CD14-positive monocyte (primary cell): Measurements from ENCODE around the gene OR2AJ1. TPM values are rescaled to one million over a fixed set of nuclear protein-coding genes. Genes with fewer than 3 reads are reported as not detected.

Experiments
- DNase-seq, 3 donors: peaks; one replicate each; pipeline ENCODE4 v3.0.0-alpha.2; 2011 to 2022
- H2AFZ ChIP-seq: 2 replicates; pipeline ENCODE4 v1.6.0; 2012; ENCODE audit warnings: mild to moderate bottlenecking, low read depth, low read length, inconsistent platforms; ENCODE audit not compliant: insufficient read depth, poor library complexity, severe bottlenecking
- H3K27ac ChIP-seq, 2 donors: 1 replicate in 1 of 2; 2 replicates in 1 of 2; pipeline ENCODE4 v1.5.1; 2012 to 2013; ENCODE audit warnings: low read length in 2 of 2, control low read depth in 1 of 2, inconsistent platforms in 1 of 2, low read depth in 1 of 2, mild to moderate bottlenecking in 1 of 2
- H3K27me3 ChIP-seq, 2 donors: one replicate each; pipeline versions ENCODE4 v1.6.0 to v1.6.1; 2011 to 2013; ENCODE audit warnings: low read length in 2 of 2; ENCODE audit not compliant: control insufficient read depth in 2 of 2, insufficient read depth in 2 of 2
- H3K36me3 ChIP-seq, 2 donors: replicated peaks in 1 of 2; 1 replicate in 1 of 2; 2 replicates in 1 of 2; pipeline versions ENCODE4 v1.5.1 to v1.6.1; 2012 to 2013; ENCODE audit warnings: low read length in 2 of 2, control low read depth in 1 of 2, inconsistent platforms in 1 of 2, mild to moderate bottlenecking in 1 of 2; ENCODE audit not compliant: insufficient read depth in 2 of 2, control insufficient read depth in 1 of 2
- H3K4me1 ChIP-seq, 2 donors: 1 replicate in 1 of 2; 2 replicates in 1 of 2; pipeline versions ENCODE4 v1.5.1 to v1.6.1; 2012 to 2013; ENCODE audit warnings: low read length in 2 of 2, control low read depth in 1 of 2, inconsistent platforms in 1 of 2, mild to moderate bottlenecking in 1 of 2, moderate library complexity in 1 of 2; ENCODE audit not compliant: insufficient read depth in 2 of 2, control insufficient read depth in 1 of 2
- H3K4me2 ChIP-seq: replicated peaks from 2 replicates; pipeline ENCODE3; 2012; ENCODE audit warnings: low read length, moderate library complexity, mild to moderate bottlenecking; ENCODE audit not compliant: poor library complexity, severe bottlenecking; ENCODE audit errors: extremely low read depth
- H3K4me3 ChIP-seq, 3 experiments: fragments of 200-600 bp in 1 of 3; sonication (generic) in 1 of 3; replicated peaks in 1 of 3; 1 replicate in 2 of 3; 2 replicates in 1 of 3; pipeline ENCODE4 v1.5.1; 2011 to 2013; ENCODE audit warnings: low read length in 3 of 3, mild to moderate bottlenecking in 3 of 3, control low read depth in 2 of 3, low read depth in 2 of 3, inconsistent platforms in 1 of 3, moderate library complexity in 1 of 3
- H3K79me2 ChIP-seq: 2 replicates; pipeline ENCODE4 v1.6.0; 2012; ENCODE audit warnings: mild to moderate bottlenecking, control low read depth, inconsistent platforms, low read length, moderate library complexity; ENCODE audit not compliant: insufficient read depth
- H3K9ac ChIP-seq: 2 replicates; pipeline ENCODE4 v1.6.0; 2017; ENCODE audit warnings: low read length, mild to moderate bottlenecking; ENCODE audit not compliant: insufficient read depth, poor library complexity, severe bottlenecking
- H3K9me3 ChIP-seq, 2 donors: replicated peaks in 1 of 2; 1 replicate in 1 of 2; 2 replicates in 1 of 2; pipeline versions ENCODE4 v1.5.1 to v1.6.1; 2012 to 2013; ENCODE audit warnings: low read length in 2 of 2, control low read depth in 1 of 2; ENCODE audit not compliant: control insufficient read depth in 1 of 2, insufficient read depth in 1 of 2
- H4K20me1 ChIP-seq: 2 replicates; pipeline ENCODE4 v1.6.0; 2012; ENCODE audit warnings: mild to moderate bottlenecking, low read length, control low read depth, moderate library complexity; ENCODE audit not compliant: insufficient read depth
- H3K27ac Mint-ChIP-seq, 7 donors: one replicate each; pipeline ENCODE4 v1.8.0; 2020; ENCODE audit warnings: mild to moderate bottlenecking in 7 of 7, mixed read lengths in 7 of 7, moderate library complexity in 6 of 7, inconsistent platforms in 2 of 7
- H3K27me3 Mint-ChIP-seq, 3 donors: one replicate each; pipeline ENCODE4 v1.8.0; 2021 to 2022; ENCODE audit warnings: low read depth in 3 of 3, mild to moderate bottlenecking in 3 of 3, mixed read lengths in 3 of 3, moderate library complexity in 3 of 3, inconsistent platforms in 1 of 3
- H3K36me3 Mint-ChIP-seq, 2 donors: one replicate each; pipeline ENCODE4 v1.8.0; 2020; ENCODE audit warnings: mixed read lengths in 2 of 2, inconsistent platforms in 1 of 2, mild to moderate bottlenecking in 1 of 2
- H3K4me1 Mint-ChIP-seq: one replicate; pipeline ENCODE4 v1.8.0; 2020; ENCODE audit warnings: mild to moderate bottlenecking, mixed read lengths
- H3K4me3 Mint-ChIP-seq, 2 donors: one replicate each; pipeline ENCODE4 v1.8.0; 2020; ENCODE audit warnings: mild to moderate bottlenecking in 2 of 2, mixed read lengths in 2 of 2, moderate library complexity in 1 of 2
- H3K9me3 Mint-ChIP-seq, 7 donors: one replicate each; pipeline ENCODE4 v1.8.0; 2020 to 2022; ENCODE audit warnings: mixed read lengths in 7 of 7, mild to moderate bottlenecking in 6 of 7, moderate library complexity in 6 of 7, inconsistent platforms in 2 of 7
- WGBS: methylation state at CpG from one replicate; pipeline ENCODE4 v1.1.5; 2013; ENCODE audit warnings: missing lambda C conversion rate; ENCODE audit not compliant: insufficient coverage; 5-methylcytosine and 5-hydroxymethylcytosine counted together
- intact Hi-C, 2 donors: fragments of 100-400 bp; cut with micrococcal nuclease; formaldehyde crosslinking; loops; one replicate each; pipeline versions ENCODE4 v1.15.0 to v1.15.1; 2023
- polyA plus RNA-seq, 3 donors: library from polyadenylated mRNA; depleted of rRNA in 1 of 3; unstranded in 2 of 3; stranded (reverse) in 1 of 3; fragments of 300-500 nt in 2 of 3; fragments of >200 nt in 1 of 3; fragmentation: Illumina TruSeq in 2 of 3; gene quantifications; 1 replicate in 2 of 3; 2 replicates in 1 of 3; pipeline ENCODE4 v1.2.3, GENCODE V29; 2012 to 2021
- TF ChIP-seq, protein P1 (sequence below): fragments of 200-600 bp; IDR thresholded peaks from one replicate; pipeline ENCODE4 v1.8.0; 2022; ENCODE audit warnings: antibody characterized with exemption, mild to moderate bottlenecking

OR2AJ1 gene
- polyA plus RNA-seq, 3 donors = not detected

DNA sequence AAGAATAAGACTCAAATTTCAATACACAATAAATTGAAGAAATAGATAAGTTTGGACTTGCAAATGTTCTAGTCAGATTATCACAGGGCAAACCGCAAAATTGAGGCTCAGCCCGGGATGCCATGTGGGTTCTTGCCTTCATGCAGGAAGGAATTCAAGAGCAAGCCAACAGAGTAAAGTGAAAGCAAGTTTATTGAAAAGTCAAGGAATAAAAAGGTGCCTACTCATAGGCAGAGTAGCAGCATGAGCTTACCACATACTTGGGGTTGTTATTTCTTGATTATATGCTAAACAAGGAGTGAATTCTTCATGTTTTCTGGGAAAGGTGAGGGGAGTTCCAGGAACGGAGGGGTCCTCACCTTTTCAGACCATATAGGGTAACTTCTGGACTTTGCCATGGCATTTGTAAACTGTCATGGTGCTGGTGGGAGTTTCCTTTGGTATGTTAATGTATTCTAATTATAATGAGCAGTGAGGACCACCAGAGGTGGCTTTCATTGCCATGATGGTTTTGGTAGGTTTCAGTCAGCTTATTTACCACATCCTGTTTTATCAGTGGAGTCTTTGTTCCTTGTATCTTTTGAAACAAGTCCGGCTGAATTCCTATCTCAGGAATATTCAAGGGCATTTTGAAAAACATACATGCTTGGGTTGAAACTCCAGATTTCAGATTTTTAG lies 38.4 kb downstream of the OR2AJ1 start:
- no peaks in the 10 kb centered on the region for H3K9me3 ChIP-seq
- H3K9ac ChIP-seq = no peak overlapping the region
- H3K4me3 ChIP-seq = no peak overlapping the region
- no peak overlapping the region for H3K27ac ChIP-seq
- 0% methylated on average over 2 of the region's 4 CpGs for WGBS
- no peak overlapping the region for H2AFZ ChIP-seq
- TF ChIP-seq, protein P1, sequence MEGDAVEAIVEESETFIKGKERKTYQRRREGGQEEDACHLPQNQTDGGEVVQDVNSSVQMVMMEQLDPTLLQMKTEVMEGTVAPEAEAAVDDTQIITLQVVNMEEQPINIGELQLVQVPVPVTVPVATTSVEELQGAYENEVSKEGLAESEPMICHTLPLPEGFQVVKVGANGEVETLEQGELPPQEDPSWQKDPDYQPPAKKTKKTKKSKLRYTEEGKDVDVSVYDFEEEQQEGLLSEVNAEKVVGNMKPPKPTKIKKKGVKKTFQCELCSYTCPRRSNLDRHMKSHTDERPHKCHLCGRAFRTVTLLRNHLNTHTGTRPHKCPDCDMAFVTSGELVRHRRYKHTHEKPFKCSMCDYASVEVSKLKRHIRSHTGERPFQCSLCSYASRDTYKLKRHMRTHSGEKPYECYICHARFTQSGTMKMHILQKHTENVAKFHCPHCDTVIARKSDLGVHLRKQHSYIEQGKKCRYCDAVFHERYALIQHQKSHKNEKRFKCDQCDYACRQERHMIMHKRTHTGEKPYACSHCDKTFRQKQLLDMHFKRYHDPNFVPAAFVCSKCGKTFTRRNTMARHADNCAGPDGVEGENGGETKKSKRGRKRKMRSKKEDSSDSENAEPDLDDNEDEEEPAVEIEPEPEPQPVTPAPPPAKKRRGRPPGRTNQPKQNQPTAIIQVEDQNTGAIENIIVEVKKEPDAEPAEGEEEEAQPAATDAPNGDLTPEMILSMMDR = no peak
- intact Hi-C loops = no loop called here
- no peaks in the 10 kb centered on the region for H3K79me2 ChIP-seq
- Mint-ChIP-seq H3K4me3 (no peak overlapping the region), H3K4me1 (peaks cover 21% of the 10 kb centered on the region), H3K36me3 (no peaks in the 10 kb centered on the region), H3K27ac (no peak overlapping the region), H3K27me3 (peaks cover 0 to 3% (median 0%) of the 10 kb centered on the region in 3 donors), H3K9me3 (peaks cover 2 to 7% (median 4%) of the 10 kb centered on the region in 7 donors)
- no peak for DNase-seq
- no peaks in the 10 kb centered on the region for H3K27me3 ChIP-seq
- H3K4me2 ChIP-seq = no peak overlapping the region
- H4K20me1 ChIP-seq = no peaks in the 10 kb centered on the region
- peaks cover 0 to 7% of the 10 kb centered on the region in 2 donors for H3K4me1 ChIP-seq
- H3K36me3 ChIP-seq = no peaks in the 10 kb centered on the region

DNA sequence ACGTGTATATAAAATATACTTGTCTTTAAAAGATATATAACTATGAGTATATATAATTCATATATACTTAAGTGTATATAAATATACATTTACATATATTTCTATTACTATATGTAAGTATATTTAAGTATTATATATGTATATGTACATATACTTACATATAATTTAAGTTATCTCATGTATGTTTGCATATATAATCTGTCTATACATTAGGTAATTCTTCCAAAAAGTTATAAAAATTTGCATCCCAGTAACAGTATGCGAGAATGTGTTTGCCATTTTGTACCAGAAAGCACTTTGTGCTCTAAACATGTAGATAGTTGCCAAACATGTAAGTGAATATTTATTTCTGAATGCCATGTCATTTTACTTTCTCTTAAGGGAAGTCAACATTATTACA lies 40.2 kb downstream of the OR2AJ1 start, which contains the start of gene OR2AK2:
TSS of gene OR2AK2 (plus strand) at position 301 of the 400 bp plus-strand sequence. CDS start 144 bp downstream, outside the sequence.
- Mint-ChIP-seq H3K36me3 (no peaks in the 10 kb centered on the region), H3K27me3 (peaks cover 0 to 3% (median 0%) of the 10 kb centered on the region in 3 donors), H3K9me3 (peaks cover 0 to 7% (median 0%) of the 10 kb centered on the region in 7 donors), H3K27ac (peak within 1 kb of the TSS in 2 of 7 donors; percentile 58 to 66), H3K4me1 (peaks cover 21% of the 10 kb centered on the region), H3K4me3 (no peak within 1 kb of the TSS)
- Histone ChIP-seq H3K27me3 (no peaks in the 10 kb centered on the region), H3K4me3 (no peak within 1 kb of the TSS), H3K27ac (peak within 1 kb of the TSS in 1 of 2 donors; percentile 10), H3K9ac (no peak within 1 kb of the TSS), H4K20me1 (no peaks in the 10 kb centered on the region), H2AFZ (no peak within 1 kb of the TSS), H3K4me1 (peaks cover 0 to 7% of the 10 kb centered on the region in 2 donors), H3K79me2 (no peaks in the 10 kb centered on the region), H3K36me3 (no peaks in the 10 kb centered on the region), H3K9me3 (no peaks in the 10 kb centered on the region), H3K4me2 (no peak within 1 kb of the TSS)
- no peak for DNase-seq
- TF ChIP-seq, protein P1 = no peak
- intact Hi-C loops = no loop called here
- WGBS = no CpG with 5 or more reads among the region's 2 CpGs
